Adrenal gland (tissue), 19 donors: ENCODE results near the gene MRPS18B. TPM values are rescaled to one million over a fixed set of nuclear protein-coding genes. Genes with fewer than 3 reads are reported as not detected.

Experiments
- DNase-seq, 7 donors: peaks; one replicate each; pipeline ENCODE4 v3.0.0-alpha.2; 2019 to 2020
- H3K27ac ChIP-seq, 5 donors: fragments of 200-600 bp; sonication (generic) in 4 of 5; 1 replicate in 3 of 5; 2 replicates in 2 of 5; pipeline versions ENCODE4 v1.5.1 to v1.8.0; 2016 to 2020; ENCODE audit warnings: mild to moderate bottlenecking in 1 of 5
- H3K27me3 ChIP-seq: fragments of 200-600 bp; 2 replicates; pipeline ENCODE4 v1.8.0; 2021
- H3K36me3 ChIP-seq, 2 donors: fragments of 200-600 bp; replicated peaks in 1 of 2; 1 replicate in 1 of 2; 2 replicates in 1 of 2; pipeline versions ENCODE4 v1.5.1 to v1.8.0; 2018 to 2022
- H3K4me1 ChIP-seq, 2 donors: fragments of 200-600 bp; replicated peaks in 1 of 2; 1 replicate in 1 of 2; 2 replicates in 1 of 2; pipeline versions ENCODE4 v1.5.1 to v1.8.0; 2018 to 2021
- H3K4me3 ChIP-seq, 4 donors: fragments of 200-600 bp; sonication (generic) in 3 of 4; one replicate each; pipeline ENCODE4 v1.5.1; 2016 to 2018
- H3K9me3 ChIP-seq, 3 donors: fragments of 200-600 bp; sonication (generic) in 1 of 3; replicated peaks in 1 of 3; 1 replicate in 2 of 3; 2 replicates in 1 of 3; pipeline versions ENCODE4 v1.5.1 to v1.8.0; 2016 to 2021
- CTCF ChIP-seq, 6 experiments: fragments of 450-650 bp in 4 of 6; fragments of 200-600 bp in 2 of 6; sonication (generic) in 1 of 6; IDR thresholded peaks; 1 replicate in 5 of 6; 2 replicates in 1 of 6; pipeline versions ENCODE4 v1.5.1 to v1.8.0; 2016 to 2021; ENCODE audit warnings: antibody characterized with exemption in 6 of 6, mild to moderate bottlenecking in 2 of 6, moderate library complexity in 1 of 6
- POLR2A ChIP-seq, 2 donors: fragments of 450-650 bp; IDR thresholded peaks; one replicate each; pipeline ENCODE4 v1.6.1; 2017; ENCODE audit warnings: antibody characterized with exemption in 2 of 2, mild to moderate bottlenecking in 2 of 2, moderate library complexity in 1 of 2
- WGBS, 4 donors: extraction: QIAGEN DNeasy Blood & Tissue Kit in 2 of 4; methylation state at CpG; one replicate each; pipeline versions ENCODE4 v1.1.5 to v1.1.7; 2013 to 2017; 5-methylcytosine and 5-hydroxymethylcytosine counted together
- intact Hi-C, 2 donors: fragments of 100-400 bp; cut with DNase I; formaldehyde crosslinking; loops; one replicate each; pipeline versions ENCODE4 v1.14.1 to v1.15.0; 2022 to 2023
- long read RNA-seq, 10 donors: library from polyadenylated mRNA in 3 of 10; unstranded in 2 of 10; stranded (forward) in 1 of 10; transcript quantifications; one replicate each; pipeline ENCODE4 v2.0.0 and lab custom pipeline, GENCODE V29; 2021 to 2026
- polyA plus RNA-seq, 3 donors: library from polyadenylated mRNA; stranded (reverse); fragments of 200-250 nt in 2 of 3; fragments of 350-450 nt in 1 of 3; fragmentation: Illumina TruSeq in 1 of 3; extraction: RNeasy Lipid Tissue Mini Kit (QIAGEN cat#74804) in 1 of 3; gene quantifications; one replicate each; pipeline ENCODE4 v1.2.3, GENCODE V29; 2013 to 2014
- total RNA-seq, 9 donors: library from RNA; depleted of rRNA in 4 of 9; stranded (reverse); fragments of >200 nt in 4 of 9; fragments of 120-200 nt in 1 of 9; fragmentation: NEBNext Ultra II Directional in 1 of 9; extraction: Animal tissue kit (Norgen Biotek cat#: 25700) in 1 of 9; gene quantifications; one replicate each; pipeline versions ENCODE4 v1.1.0 to v1.2.4, GENCODE V29; 2013 to 2023
- donor health status: healthy with polysubstance abuse.
- donor health status: Bipolar disorder and iron deficiency.
- donor health status: DM: yes; HTN: yes; CAD: no.
- donor health status: DM: no; HTN: no; CAD: no.
- donor health status: DM: no; HTN: no; CAD: no.
- donor health status: DM: yes; HTN: yes; CAD: no.

The MRPS18B gene
- total RNA-seq (100 to 1,000 TPM in 1 of 9 donors, 10 to 100 TPM in 8; 51.0 to 105 (median 75.2) TPM), polyA plus RNA-seq (10 to 100 TPM; 43.0 to 90.5 (median 48.5) TPM)
- long read RNA-seq, donor 1, transcript MRPS18B-206 (7 exons, 1,532 nt), result major isoform, 40 of 41 reads
- long read RNA-seq, donor 1, partial matches to known transcripts, result 0 of 41 reads
- long read RNA-seq, donor 1, other reads (novel, unspliced or antisense), result 0 of 41 reads
- long read RNA-seq, donor 2, transcript MRPS18B-206 (7 exons, 1,532 nt), result major isoform, 36 of 41 reads
- long read RNA-seq, donor 2, partial matches to known transcripts, result 0 of 41 reads
- long read RNA-seq, donor 2, other reads (novel, unspliced or antisense), result 5 of 41 reads
- long read RNA-seq, donor 3, transcript MRPS18B-206 (7 exons, 1,532 nt), result major isoform, 29 of 29 reads
- long read RNA-seq, donor 3, partial matches to known transcripts, result 0 of 29 reads
- long read RNA-seq, donor 3, other reads (novel, unspliced or antisense), result 0 of 29 reads
- long read RNA-seq, donor 4, transcript MRPS18B-206 (7 exons, 1,532 nt), result major isoform, 89 of 99 reads
- long read RNA-seq, donor 4, partial matches to known transcripts, result 2 of 99 reads
- long read RNA-seq, donor 4, other reads (novel, unspliced or antisense), result 8 of 99 reads
- long read RNA-seq, donor 5, transcript MRPS18B-206 (7 exons, 1,532 nt), result major isoform, 138 of 152 reads
- long read RNA-seq, donor 5, partial matches to known transcripts, result 4 of 152 reads
- long read RNA-seq, donor 5, other reads (novel, unspliced or antisense), result 10 of 152 reads
- long read RNA-seq, donor 6, transcript MRPS18B-206 (7 exons, 1,532 nt), result major isoform, 46 of 56 reads
- long read RNA-seq, donor 6, partial matches to known transcripts, result 5 of 56 reads
- long read RNA-seq, donor 6, other reads (novel, unspliced or antisense), result 5 of 56 reads
- long read RNA-seq, donor 7, transcript MRPS18B-206 (7 exons, 1,532 nt), result major isoform, 25 of 25 reads
- long read RNA-seq, donor 7, partial matches to known transcripts, result 0 of 25 reads
- long read RNA-seq, donor 7, other reads (novel, unspliced or antisense), result 0 of 25 reads
- long read RNA-seq, donor 8, transcript MRPS18B-206 (7 exons, 1,532 nt), result major isoform, 48 of 112 reads
- long read RNA-seq, donor 8, partial matches to known transcripts, result 64 of 112 reads
- long read RNA-seq, donor 8, other reads (novel, unspliced or antisense), result 0 of 112 reads
- long read RNA-seq, donor 9, transcript MRPS18B-206 (7 exons, 1,532 nt), result major isoform, 22 of 93 reads
- long read RNA-seq, donor 9, partial matches to known transcripts, result 71 of 93 reads
- long read RNA-seq, donor 9, other reads (novel, unspliced or antisense), result 0 of 93 reads
- long read RNA-seq, donor 10, transcript MRPS18B-206 (7 exons, 1,532 nt), result major isoform, 16 of 16 reads
- long read RNA-seq, donor 10, partial matches to known transcripts, result 0 of 16 reads
- long read RNA-seq, donor 10, other reads (novel, unspliced or antisense), result 0 of 16 reads

- Histone ChIP-seq H3K27ac (peak within 1 kb of the TSS; percentile 92 to 96 (median 95)), H3K4me3 (peak within 1 kb of the TSS; percentile 29 to 81 (median 74)), H3K36me3 (peaks cover 0 to 50% of the 10 kb centered on the region in 2 donors), H3K4me1 (peaks cover 10 to 29% of the 10 kb centered on the region in 2 donors), H3K27me3 (no peaks in the 10 kb centered on the region), H3K9me3 (no peaks in the 10 kb centered on the region)
- WGBS, 4 donors, result 0 to 1% (median 0%) methylated on average over 33 to 34 of the region's 34 CpGs
- intact Hi-C loops, result no loop called here
- DNase-seq, result peak; percentile 96 to 99 (median 99)
- TF ChIP-seq CTCF (IDR thresholded peaks at IDR 0.05), result no peak
- TF ChIP-seq POLR2A (IDR thresholded peaks at IDR 0.05), result peak in 1 of 2 donors; percentile 68
Measured at GRCh38 chr6:30617565-30618269, at the start of gene MRPS18B. TSS of gene MRPS18B (plus strand) at chr6:30617840. CDS start at chr6:30617866, 26 bp downstream.

- WGBS, 4 donors, result 52 to 75% (median 68%) methylated on average over 3 of the region's 3 CpGs
Measured at GRCh38 chr6:30568245-30568644, 49.4 kb upstream of the MRPS18B start.

GRCh38 chr6:30570263-30570662 lies 47.4 kb upstream of the MRPS18B start:
- Histone ChIP-seq H3K9me3 (no peaks in the 10 kb centered on the region), H3K36me3 (no peaks in the 10 kb centered on the region), H3K4me3 (peak overlapping the region in 1 of 4 donors; percentile 85), H3K27ac (peak overlapping the region in 3 of 5 donors; percentile 83 to 96 (median 93)), H3K27me3 (no peaks in the 10 kb centered on the region), H3K4me1 (peaks cover 5 to 43% of the 10 kb centered on the region in 2 donors)
- intact Hi-C loops, result no loop called here
- no peak for TF ChIP-seq POLR2A (IDR thresholded peaks at IDR 0.05)
- no peak for TF ChIP-seq CTCF (IDR thresholded peaks at IDR 0.05)
- 74 to 85% (median 82%) methylated on average over 1 of the region's 1 CpG for WGBS, 4 donors
- DNase-seq, result no peak

More at GRCh38 chr6:30568245-30568644, 49.4 kb upstream of the MRPS18B start:
- DNase-seq, result no peak
- intact Hi-C loops, result no loop called here
- Histone ChIP-seq H3K4me3 (no peak overlapping the region), H3K4me1 (peaks cover 5 to 27% of the 10 kb centered on the region in 2 donors), H3K9me3 (no peaks in the 10 kb centered on the region), H3K27ac (no peak overlapping the region), H3K27me3 (no peaks in the 10 kb centered on the region), H3K36me3 (peaks cover 0 to 3% of the 10 kb centered on the region in 2 donors)
- TF ChIP-seq POLR2A (IDR thresholded peaks at IDR 0.05) (no peak), CTCF (IDR thresholded peaks at IDR 0.05) (no peak)
